Sigmoid colon (tissue), 4 donors: ENCODE results near the gene SMARCA2.

Source experiments
- EP300 ChIP-seq, 4 donors: sonication (generic); formaldehyde crosslinking; IDR thresholded peaks; one replicate each; pipeline ENCODE4 v1.6.1; 2017; ENCODE audit warnings: antibody characterized with exemption in 4 of 4
- TF ChIP-seq, protein P1 (sequence below), 4 experiments: fragments of 450-650 bp in 3 of 4; fragments of 200-600 bp in 1 of 4; IDR thresholded peaks; one replicate each; pipeline ENCODE4 v1.5.1; 2016 to 2019; ENCODE audit warnings: antibody characterized with exemption in 4 of 4, mild to moderate bottlenecking in 3 of 4, moderate library complexity in 2 of 4

DNA sequence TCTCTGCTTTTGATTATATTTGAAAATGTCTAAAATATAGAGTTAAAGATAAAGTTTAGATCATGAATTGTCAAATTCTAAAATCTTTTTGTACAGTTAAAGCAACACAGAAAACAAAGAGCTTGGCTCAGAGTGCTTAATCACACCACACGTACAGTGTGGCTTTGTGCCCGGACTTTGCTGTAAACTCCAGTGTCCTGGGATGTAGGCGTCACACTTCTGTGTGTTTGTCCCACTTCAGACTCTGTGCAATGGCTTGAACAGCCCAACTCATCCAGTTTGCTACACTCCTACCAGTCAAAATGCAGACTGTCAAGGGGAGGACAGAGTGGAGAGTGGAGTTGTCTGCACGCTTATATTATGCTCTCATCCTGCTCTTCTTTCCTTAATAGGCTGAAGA is 45.3 kb downstream of the SMARCA2 start:
- TF ChIP-seq EP300 (IDR thresholded peaks at IDR 0.05) = no peak
- TF ChIP-seq, protein P1, sequence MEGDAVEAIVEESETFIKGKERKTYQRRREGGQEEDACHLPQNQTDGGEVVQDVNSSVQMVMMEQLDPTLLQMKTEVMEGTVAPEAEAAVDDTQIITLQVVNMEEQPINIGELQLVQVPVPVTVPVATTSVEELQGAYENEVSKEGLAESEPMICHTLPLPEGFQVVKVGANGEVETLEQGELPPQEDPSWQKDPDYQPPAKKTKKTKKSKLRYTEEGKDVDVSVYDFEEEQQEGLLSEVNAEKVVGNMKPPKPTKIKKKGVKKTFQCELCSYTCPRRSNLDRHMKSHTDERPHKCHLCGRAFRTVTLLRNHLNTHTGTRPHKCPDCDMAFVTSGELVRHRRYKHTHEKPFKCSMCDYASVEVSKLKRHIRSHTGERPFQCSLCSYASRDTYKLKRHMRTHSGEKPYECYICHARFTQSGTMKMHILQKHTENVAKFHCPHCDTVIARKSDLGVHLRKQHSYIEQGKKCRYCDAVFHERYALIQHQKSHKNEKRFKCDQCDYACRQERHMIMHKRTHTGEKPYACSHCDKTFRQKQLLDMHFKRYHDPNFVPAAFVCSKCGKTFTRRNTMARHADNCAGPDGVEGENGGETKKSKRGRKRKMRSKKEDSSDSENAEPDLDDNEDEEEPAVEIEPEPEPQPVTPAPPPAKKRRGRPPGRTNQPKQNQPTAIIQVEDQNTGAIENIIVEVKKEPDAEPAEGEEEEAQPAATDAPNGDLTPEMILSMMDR (IDR thresholded peaks at IDR 0.05) = no peak
